ENCODE data around the gene CTXN1. TPM values are rescaled to one million over a fixed set of nuclear protein-coding genes. Genes with fewer than 3 reads are reported as not detected.

The CTXN1 gene
- total and polyA plus RNA-seq, 2 donors (not counting 1 experiment from before 2014, with no cell fraction given): not detected

- no peak overlapping the region for H3K4me3 ChIP-seq (ENCODE audit: control extremely low read depth in 1 of 5, extremely low read depth in 1 of 5, insufficient read depth in 1 of 5, low read depth in 2 of 5, low read length in 4 of 5)
- Mint-ChIP-seq H3K27me3 (peaks cover 3% of the 10 kb centered on the region), H3K4me3 (no peak overlapping the region), H3K4me1 (peaks cover 28% of the 10 kb centered on the region), H3K9me3 (ENCODE audit: insufficient read depth) (no peaks in the 10 kb centered on the region), H3K27ac (no peak overlapping the region)
- H3K27me3 ChIP-seq (replicated peaks in 1 of 4; ENCODE audit: control extremely low read depth in 1 of 4, control insufficient read depth in 3 of 4, insufficient read depth in 4 of 4, low read length in 3 of 4): no peaks in the 10 kb centered on the region
- TF ChIP-seq, protein P1, sequence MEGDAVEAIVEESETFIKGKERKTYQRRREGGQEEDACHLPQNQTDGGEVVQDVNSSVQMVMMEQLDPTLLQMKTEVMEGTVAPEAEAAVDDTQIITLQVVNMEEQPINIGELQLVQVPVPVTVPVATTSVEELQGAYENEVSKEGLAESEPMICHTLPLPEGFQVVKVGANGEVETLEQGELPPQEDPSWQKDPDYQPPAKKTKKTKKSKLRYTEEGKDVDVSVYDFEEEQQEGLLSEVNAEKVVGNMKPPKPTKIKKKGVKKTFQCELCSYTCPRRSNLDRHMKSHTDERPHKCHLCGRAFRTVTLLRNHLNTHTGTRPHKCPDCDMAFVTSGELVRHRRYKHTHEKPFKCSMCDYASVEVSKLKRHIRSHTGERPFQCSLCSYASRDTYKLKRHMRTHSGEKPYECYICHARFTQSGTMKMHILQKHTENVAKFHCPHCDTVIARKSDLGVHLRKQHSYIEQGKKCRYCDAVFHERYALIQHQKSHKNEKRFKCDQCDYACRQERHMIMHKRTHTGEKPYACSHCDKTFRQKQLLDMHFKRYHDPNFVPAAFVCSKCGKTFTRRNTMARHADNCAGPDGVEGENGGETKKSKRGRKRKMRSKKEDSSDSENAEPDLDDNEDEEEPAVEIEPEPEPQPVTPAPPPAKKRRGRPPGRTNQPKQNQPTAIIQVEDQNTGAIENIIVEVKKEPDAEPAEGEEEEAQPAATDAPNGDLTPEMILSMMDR (IDR thresholded peaks at IDR 0.05): no peak
- no peak for TF ChIP-seq EZH2 (IDR thresholded peaks at IDR 0.05; ENCODE audit: borderline replicate concordance, insufficient read depth, low read depth, low read length, poor library complexity, severe bottlenecking)
- H3K27ac ChIP-seq (ENCODE audit: low read length in 2 of 2): no peak overlapping the region
- H3K36me3 ChIP-seq (replicated peaks in 1 of 2; ENCODE audit: control extremely low read depth in 1 of 2, control insufficient read depth in 1 of 2, extremely low read depth in 1 of 2, insufficient read depth in 2 of 2, low read length in 1 of 2): peaks cover 0 to 5% of the 10 kb centered on the region in 2 experiments
- POLR2A ChIA-PET: no interaction called here
- intact Hi-C loops (cut with micrococcal nuclease): no loop called here
- CTCF ChIA-PET: interaction anchor here (1.0 to 1.8 kb wide), 3 partner anchors 25 to 102 kb away, joined by 4 read pairs; no protein-coding TSS in a partner anchor
- ATAC-seq (ENCODE audit: low read depth) (no peak), DNase-seq (no peak)
- H3K9ac ChIP-seq (ENCODE audit: low read length): no peak overlapping the region
- H3K79me2 ChIP-seq (ENCODE audit: control insufficient read depth, insufficient read depth, low read length): peaks cover 27% of the 10 kb centered on the region
- no peak overlapping the region for H2AFZ ChIP-seq (ENCODE audit: insufficient read depth, low read depth, low read length, poor library complexity, severe bottlenecking)
- peaks cover 18% of the 10 kb centered on the region for H4K20me1 ChIP-seq (ENCODE audit: control insufficient read depth, insufficient read depth, low read length, poor library complexity, severe bottlenecking)
- WGBS (ENCODE audit: insufficient coverage): 100% methylated on average over 2 of the region's 3 CpGs
- H3K9me3 ChIP-seq (ENCODE audit: control extremely low read depth in 1 of 3, control insufficient read depth in 2 of 3, insufficient read depth in 1 of 3, low read length in 2 of 3): peaks cover 0 to 7% (median 0%) of the 10 kb centered on the region in 3 donors
- peaks cover 20 to 21% of the 10 kb centered on the region in 2 donors for H3K4me1 ChIP-seq (ENCODE audit: control insufficient read depth in 2 of 2, insufficient read depth in 2 of 2, low read length in 2 of 2)
- H3K4me2 ChIP-seq (replicated peaks; ENCODE audit: low read depth, low read length, poor library complexity, severe bottlenecking): no peak overlapping the region
Observed at GRCh38 chr19:7900931-7901330, 25.0 kb downstream of the CTXN1 start.

- no peaks in the 10 kb centered on the region for H3K36me3 ChIP-seq (replicated peaks in 1 of 2; ENCODE audit: control extremely low read depth in 1 of 2, control insufficient read depth in 1 of 2, extremely low read depth in 1 of 2, insufficient read depth in 2 of 2, low read length in 1 of 2)
- ChIA-PET CTCF (interaction anchor here (0.9 to 1.8 kb wide), 3 partner anchors 24 to 344 kb away, joined by 3 to 4 read pairs (median 4); no protein-coding TSS in a partner anchor), POLR2A (no interaction called here)
- intact Hi-C loops (cut with micrococcal nuclease): no loop called here
- H3K79me2 ChIP-seq (ENCODE audit: control insufficient read depth, insufficient read depth, low read length): peaks cover 22% of the 10 kb centered on the region
- H3K4me3 Mint-ChIP-seq: no peak overlapping the region
- H3K9ac ChIP-seq (ENCODE audit: low read length): no peak overlapping the region
- peaks cover 14% of the 10 kb centered on the region for H4K20me1 ChIP-seq (ENCODE audit: control insufficient read depth, insufficient read depth, low read length, poor library complexity, severe bottlenecking)
- no peaks in the 10 kb centered on the region for H3K9me3 Mint-ChIP-seq (ENCODE audit: insufficient read depth)
- peaks cover 18 to 21% of the 10 kb centered on the region in 2 donors for H3K4me1 ChIP-seq (ENCODE audit: control insufficient read depth in 2 of 2, insufficient read depth in 2 of 2, low read length in 2 of 2)
- 91% methylated on average over 21 of the region's 21 CpGs for WGBS (ENCODE audit: insufficient coverage)
- peaks cover 23% of the 10 kb centered on the region for H3K4me1 Mint-ChIP-seq
- H3K27me3 ChIP-seq (replicated peaks in 1 of 4; ENCODE audit: control extremely low read depth in 1 of 4, control insufficient read depth in 3 of 4, insufficient read depth in 4 of 4, low read length in 3 of 4): peaks cover 0 to 2% (median 1%) of the 10 kb centered on the region in 4 experiments
- peaks cover 0 to 7% (median 0%) of the 10 kb centered on the region in 3 donors for H3K9me3 ChIP-seq (ENCODE audit: control extremely low read depth in 1 of 3, control insufficient read depth in 2 of 3, insufficient read depth in 1 of 3, low read length in 2 of 3)
- no peak overlapping the region for H3K4me2 ChIP-seq (replicated peaks; ENCODE audit: low read depth, low read length, poor library complexity, severe bottlenecking)
- TF ChIP-seq EZH2 (IDR thresholded peaks at IDR 0.05; ENCODE audit: borderline replicate concordance, insufficient read depth, low read depth, low read length, poor library complexity, severe bottlenecking): no peak
- TF ChIP-seq, protein P1 (IDR thresholded peaks at IDR 0.05): no peak
- H2AFZ ChIP-seq (ENCODE audit: insufficient read depth, low read depth, low read length, poor library complexity, severe bottlenecking): no peak overlapping the region
- no peak for ATAC-seq (ENCODE audit: low read depth)
- H3K27ac ChIP-seq (ENCODE audit: low read length in 2 of 2): no peak overlapping the region
- no peak for DNase-seq
- peaks cover 3% of the 10 kb centered on the region for H3K27me3 Mint-ChIP-seq
- H3K4me3 ChIP-seq (ENCODE audit: control extremely low read depth in 1 of 5, extremely low read depth in 1 of 5, insufficient read depth in 1 of 5, low read depth in 2 of 5, low read length in 4 of 5): no peak overlapping the region
- H3K27ac Mint-ChIP-seq: no peak overlapping the region
Observed at GRCh38 chr19:7900401-7900870, 25.5 kb downstream of the CTXN1 start.
